Activated CD8-positive, alpha-beta memory T cell treated with anti-CD3 and anti-CD28 coated beads, Interleukin-2, amount 10 ng/mL, durations not matched to agents 7 days and 5 days (primary cell): ENCODE measurements around the gene RASGEF1B. TPM values are rescaled to one million over a fixed set of nuclear protein-coding genes. Genes with fewer than 3 reads are reported as not detected.
"Not testable (repeated sequence)": the region's sequence is repeated elsewhere in the genome, so short reads cannot be mapped to it uniquely, and the experiment has no call there.

Experiments used
- ATAC-seq: fragments of 150-1000 bp; cut with Tn5 transposase; one replicate; pipeline ENCODE4 v1.10.0; 2021; ENCODE audit warnings: moderate library complexity
- CTCF ChIA-PET: fragments of 350-600 bp; sonication (Branson Sonifier 250); formaldehyde crosslinking; loops from one replicate; lab custom pipeline; 2021; ENCODE audit warnings: antibody characterized with exemption; lab: Charles Lee
- DNase-seq: peaks from one replicate; pipeline ENCODE4 v3.0.0-alpha.2; 2020
- H3K27ac Mint-ChIP-seq: one replicate; pipeline ENCODE4 v1.8.0; 2021; ENCODE audit warnings: mild to moderate bottlenecking, mixed read lengths
- H3K27me3 Mint-ChIP-seq: one replicate; pipeline ENCODE4 v1.8.0; 2021; ENCODE audit warnings: mixed read lengths
- H3K36me3 Mint-ChIP-seq: one replicate; pipeline ENCODE4 v1.8.0; 2021; ENCODE audit warnings: mild to moderate bottlenecking, mixed read lengths
- H3K4me1 Mint-ChIP-seq: one replicate; pipeline ENCODE4 v1.8.0; 2021; ENCODE audit warnings: mixed read lengths
- H3K4me3 Mint-ChIP-seq: one replicate; pipeline ENCODE4 v1.8.0; 2021; ENCODE audit warnings: mild to moderate bottlenecking, moderate library complexity, mixed read lengths
- H3K9me3 Mint-ChIP-seq: one replicate; pipeline ENCODE4 v1.8.0; 2022; ENCODE audit warnings: low read depth, mixed read lengths
- total RNA-seq, 2 experiments: library from RNA; stranded (reverse); gene quantifications; one replicate each; pipeline ENCODE4 v1.2.3, GENCODE V29; 2021

Gene RASGEF1B
- total RNA-seq, 2 experiments from 2014 or later = 3.5 to 4.5 TPM

DNA sequence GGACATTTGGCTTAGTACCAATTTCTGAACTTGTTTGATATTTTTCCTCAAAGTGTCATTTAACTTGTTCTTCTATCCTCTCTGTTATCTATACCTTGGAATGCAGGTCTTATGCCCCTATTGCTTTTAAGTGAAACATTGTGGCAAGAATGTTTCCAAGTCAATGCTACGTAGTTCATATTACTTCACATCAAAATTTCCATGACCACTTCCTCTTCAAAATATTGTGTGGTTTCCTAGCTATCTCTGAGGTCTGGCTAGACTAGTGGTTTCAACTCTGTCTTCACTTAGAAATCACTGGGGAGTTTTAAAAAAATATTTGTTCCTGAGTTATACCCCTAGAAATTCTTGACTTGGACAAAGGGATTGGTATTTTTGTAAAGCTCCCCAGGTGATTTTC, 20.2 kb upstream of the RASGEF1B start:
- Mint-ChIP-seq H3K27me3 (no peaks in the 10 kb centered on the region), H3K9me3 (peaks cover 10% of the 10 kb centered on the region), H3K36me3 (peaks cover 21% of the 10 kb centered on the region), H3K4me3 (peak overlapping the region; percentile 3), H3K27ac (peak overlapping the region; percentile 69), H3K4me1 (peaks cover 47% of the 10 kb centered on the region)
- ATAC-seq = peak; percentile 78
- CTCF ChIA-PET = interaction anchor here (1.1 to 4.9 kb wide), 2 partner anchors 21 to 25 kb away, joined by 3 to 41 read pairs; partner anchors contain the start of gene RASGEF1B
- no peak for DNase-seq

DNA sequence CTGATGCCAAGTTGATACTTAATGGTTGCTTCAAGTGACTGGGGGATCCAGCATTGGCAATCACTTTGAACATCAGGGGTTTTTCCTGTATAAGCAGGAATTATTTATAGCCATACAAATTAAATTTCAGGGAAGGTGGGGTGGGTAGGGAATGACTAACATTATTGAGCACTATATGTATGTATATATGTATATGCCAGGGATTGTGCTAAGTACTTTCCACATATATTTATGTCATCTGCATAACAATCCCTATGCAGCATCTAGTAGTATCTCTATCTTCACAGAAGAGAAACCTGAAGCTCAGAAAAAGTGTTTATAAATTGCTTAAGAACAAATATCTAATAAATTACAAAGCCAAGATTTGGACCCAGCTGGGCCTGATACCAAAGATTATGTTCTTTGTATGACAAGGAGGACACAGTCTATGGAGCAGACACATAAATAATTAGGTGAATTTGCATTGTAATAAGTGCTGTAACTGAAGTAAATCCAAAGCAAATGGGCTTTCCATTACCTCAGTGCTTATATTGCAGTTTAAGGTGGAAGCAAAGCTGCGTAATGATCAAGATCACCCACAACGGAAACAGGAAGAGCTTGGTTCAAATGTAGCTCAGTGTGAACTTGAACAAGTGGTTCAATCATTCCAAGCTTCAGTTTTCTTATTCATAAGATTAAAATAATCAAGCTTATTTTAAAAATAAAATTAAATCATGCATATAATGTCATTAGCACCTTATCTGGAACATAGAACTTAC, 18.9 kb upstream of the RASGEF1B start:
- Mint-ChIP-seq H3K27me3 (no peaks in the 10 kb centered on the region), H3K9me3 (peaks cover 10% of the 10 kb centered on the region), H3K36me3 (peaks cover 19% of the 10 kb centered on the region), H3K27ac (no peak overlapping the region), H3K4me1 (peaks cover 44% of the 10 kb centered on the region), H3K4me3 (no peak overlapping the region)
- CTCF ChIA-PET = interaction anchor here (0.7 to 4.9 kb wide), 6 partner anchors 11 to 349 kb away, joined by 3 to 41 read pairs (median 3); partner anchors contain the start of gene RASGEF1B
- DNase-seq (no peak), ATAC-seq (peak; percentile 28)

DNA sequence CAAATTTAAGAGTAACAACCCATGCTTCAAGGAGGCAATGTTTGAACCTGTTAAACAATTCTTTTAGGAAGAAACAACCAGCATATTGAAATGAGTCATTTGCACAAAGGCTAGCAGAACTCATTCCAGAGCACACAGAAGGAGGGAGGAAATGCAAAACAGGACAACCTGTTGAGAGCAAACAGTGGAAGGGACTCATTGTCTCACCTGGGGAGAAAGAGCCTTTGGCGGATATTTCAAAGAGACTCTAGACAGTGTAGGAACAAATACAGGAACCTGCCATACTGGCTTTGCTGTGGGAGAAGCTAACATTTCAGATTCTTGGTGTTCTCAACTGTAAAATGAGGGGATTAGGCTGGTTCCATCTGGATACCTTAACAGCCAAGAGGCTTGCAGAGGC, 14.8 kb upstream of the RASGEF1B start:
- CTCF ChIA-PET = no interaction called here
- Mint-ChIP-seq H3K9me3 (peaks cover 4% of the 10 kb centered on the region), H3K27me3 (no peaks in the 10 kb centered on the region), H3K4me1 (peaks cover 12% of the 10 kb centered on the region), H3K36me3 (peaks cover 9% of the 10 kb centered on the region), H3K27ac (no peak overlapping the region), H3K4me3 (no peak overlapping the region)
- DNase-seq (no peak), ATAC-seq (no peak)

DNA sequence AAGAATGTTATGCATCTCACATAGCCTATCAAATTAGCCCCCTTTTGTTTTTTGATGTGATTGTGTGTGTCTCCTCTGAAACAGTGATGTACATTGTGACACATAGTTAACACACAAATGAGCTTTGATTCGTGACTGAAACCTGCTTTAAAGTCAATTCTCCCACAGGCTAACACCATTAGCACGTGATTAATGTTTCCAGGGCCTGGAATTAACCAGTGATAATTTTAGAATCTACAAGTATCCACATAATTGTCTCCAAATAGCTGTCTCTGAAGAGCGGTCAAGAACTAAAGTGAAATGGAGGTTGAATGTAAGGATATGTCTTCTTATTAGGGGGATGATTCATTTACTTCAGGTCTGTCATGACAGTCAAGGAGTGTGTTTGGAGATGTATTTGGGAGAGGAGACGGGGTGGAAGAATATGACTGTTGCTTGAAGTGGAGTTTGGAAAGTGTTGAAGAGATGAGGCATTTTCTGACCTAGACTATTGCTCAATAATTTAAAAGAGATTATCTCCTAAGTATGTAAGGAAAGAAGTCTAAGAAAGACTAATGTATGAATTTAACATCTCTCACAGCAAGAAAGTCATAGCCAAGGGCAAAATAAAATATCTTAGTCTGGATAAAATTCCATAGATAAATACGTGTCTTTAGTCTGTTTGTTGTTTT, 13.7 kb upstream of the RASGEF1B start:
- CTCF ChIA-PET = interaction anchor here (0.9 kb wide), 1 partner anchor 11 kb away, joined by 3 read pairs; no protein-coding TSS in a partner anchor
- peaks cover 7% of the 10 kb centered on the region for H3K4me1 Mint-ChIP-seq
- peaks cover 5% of the 10 kb centered on the region for H3K36me3 Mint-ChIP-seq

DNA sequence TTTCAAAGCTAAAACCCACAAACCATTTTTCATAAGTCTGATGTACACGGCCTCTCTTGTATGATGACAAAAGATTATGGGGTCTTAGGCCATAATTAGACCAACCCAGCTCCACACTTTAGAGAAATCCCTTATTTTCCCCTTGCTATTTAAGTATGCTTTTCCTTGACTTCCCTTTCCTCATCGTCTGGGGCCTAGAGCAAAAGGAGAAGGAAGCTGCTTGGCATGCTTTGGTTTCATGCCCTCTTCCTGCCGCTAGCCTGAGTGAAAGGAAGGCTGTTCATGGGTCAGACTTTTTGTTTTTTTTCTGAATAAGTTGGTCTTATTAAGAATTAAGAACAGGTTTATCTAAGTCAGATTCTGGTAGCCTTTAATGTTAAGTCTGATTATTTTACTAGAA, 10.6 kb upstream of the RASGEF1B start:
- Mint-ChIP-seq H3K27me3 (peaks cover 9% of the 10 kb centered on the region), H3K36me3 (no peaks in the 10 kb centered on the region), H3K9me3 (no peaks in the 10 kb centered on the region), H3K4me1 (no peaks in the 10 kb centered on the region), H3K27ac (no peak overlapping the region), H3K4me3 (no peak overlapping the region)
- no peak for ATAC-seq
- CTCF ChIA-PET = no interaction called here
- DNase-seq = no peak

More for the DNA sequence above, 13.7 kb upstream of the RASGEF1B start:
- DNase-seq (no peak), ATAC-seq (no peak)
- peaks cover 2% of the 10 kb centered on the region for H3K9me3 Mint-ChIP-seq
- no peak overlapping the region for H3K4me3 Mint-ChIP-seq
- no peak overlapping the region for H3K27ac Mint-ChIP-seq
- H3K27me3 Mint-ChIP-seq = no peaks in the 10 kb centered on the region

DNA sequence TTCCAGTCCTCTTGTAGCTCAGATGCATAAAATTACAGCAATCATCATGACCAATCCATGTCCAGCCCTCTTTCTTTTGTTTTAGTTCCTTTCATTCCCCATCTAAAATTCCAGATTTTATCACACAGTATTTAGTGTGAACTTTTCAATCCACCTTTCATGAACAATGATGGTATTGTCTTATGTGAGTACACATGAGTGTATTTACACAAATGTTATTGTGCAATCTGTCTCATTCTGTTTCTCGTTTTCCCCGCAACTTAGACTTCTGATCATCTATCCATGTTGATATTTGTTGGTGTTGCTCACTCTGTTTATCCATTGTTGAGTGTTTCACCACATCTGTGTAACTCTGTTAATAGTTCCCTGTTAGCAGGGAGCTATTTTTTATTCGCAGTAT, 9.4 kb upstream of the RASGEF1B start:
- H3K4me1 Mint-ChIP-seq = no peaks in the 10 kb centered on the region
- ATAC-seq = no peak
- H3K4me3 Mint-ChIP-seq = no peak overlapping the region
- CTCF ChIA-PET = interaction anchor here (1.4 kb wide), 1 partner anchor 9 kb away, joined by 5 read pairs; the partner anchor contains the start of gene RASGEF1B
- H3K36me3 Mint-ChIP-seq = no peaks in the 10 kb centered on the region
- H3K27me3 Mint-ChIP-seq = peaks cover 18% of the 10 kb centered on the region
- no peak for DNase-seq
- no peaks in the 10 kb centered on the region for H3K9me3 Mint-ChIP-seq
- H3K27ac Mint-ChIP-seq = no peak overlapping the region

DNA sequence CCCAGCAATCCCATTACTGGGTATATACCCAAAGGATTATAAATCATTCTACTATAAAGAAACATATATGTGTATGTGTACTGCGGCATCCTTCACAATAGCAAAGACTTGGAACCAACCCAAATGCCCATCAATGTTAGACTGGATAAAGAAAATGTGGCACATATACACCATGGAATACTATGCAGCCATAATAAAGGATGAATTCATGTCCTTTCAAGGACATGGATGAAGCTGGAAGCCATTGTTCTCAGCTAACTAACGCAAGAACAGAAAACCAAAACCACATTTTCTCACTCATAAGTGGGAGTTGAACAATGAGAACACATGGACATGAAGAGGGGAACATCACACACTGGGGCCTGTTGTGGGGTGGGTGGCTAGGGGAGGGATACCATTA, 7.9 kb upstream of the RASGEF1B start:
- CTCF ChIA-PET = interaction anchor here (1.2 kb wide), 1 partner anchor 11 kb away, joined by 3 read pairs; no protein-coding TSS in a partner anchor
- not testable (repeated sequence) for ATAC-seq

DNA sequence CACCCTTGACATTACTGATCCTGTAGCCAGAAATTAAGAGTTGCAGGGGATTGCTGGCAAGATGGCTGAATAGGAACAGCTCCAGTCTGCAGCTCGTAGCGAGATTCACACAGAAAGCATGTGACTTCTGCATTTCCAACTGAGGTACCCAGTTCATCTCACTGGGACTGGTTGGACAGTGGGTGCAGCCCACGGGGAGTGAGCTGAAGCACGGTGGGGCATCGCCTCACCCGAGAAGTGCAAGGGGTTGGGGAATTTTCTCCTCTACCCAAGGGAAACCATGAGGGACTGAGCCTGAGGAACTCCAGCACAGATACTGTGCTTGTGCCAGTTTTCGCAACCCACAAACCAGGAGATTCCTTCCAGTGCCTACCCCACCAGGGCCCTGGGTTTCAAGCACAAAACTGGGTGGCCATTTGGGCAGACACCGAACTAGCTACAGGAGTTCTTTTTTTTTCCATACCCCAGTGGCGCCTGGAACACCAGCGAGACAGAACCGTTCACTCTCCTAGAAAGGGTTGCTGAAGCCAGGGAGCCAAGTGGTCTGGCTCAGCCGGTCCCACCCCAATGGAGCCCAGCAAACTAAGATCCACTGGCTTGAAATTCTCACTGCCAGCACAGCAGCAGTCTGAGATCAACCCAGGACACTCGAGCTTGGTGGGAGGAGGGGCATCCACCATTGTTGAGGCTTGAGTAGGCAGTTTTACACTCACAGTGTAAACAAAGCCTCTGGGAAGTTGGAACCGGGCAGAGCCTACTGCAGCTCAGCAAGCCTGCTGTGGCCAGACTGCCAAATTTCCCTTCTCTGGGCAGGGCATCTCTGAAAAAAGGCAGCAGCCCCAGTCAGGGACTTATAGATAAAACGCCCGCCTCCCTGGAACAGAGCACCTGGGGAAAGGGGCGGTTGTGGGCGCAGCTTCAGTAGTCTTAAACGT, 1.9 kb upstream of the RASGEF1B start:
- H3K9me3 Mint-ChIP-seq, H3K36me3 Mint-ChIP-seq, H3K4me3 Mint-ChIP-seq, ATAC-seq, H3K27ac Mint-ChIP-seq, DNase-seq: not testable (repeated sequence)
- Mint-ChIP-seq H3K4me1 (peaks cover 25% of the 10 kb centered on the region), H3K27me3 (peaks cover 15% of the 10 kb centered on the region)
- CTCF ChIA-PET = interaction anchor here (1.3 to 4.0 kb wide), 3 partner anchors 17 to 85 kb away, joined by 3 to 41 read pairs (median 8); no protein-coding TSS in a partner anchor

More for the DNA sequence above, 7.9 kb upstream of the RASGEF1B start:
- peaks cover 18% of the 10 kb centered on the region for H3K27me3 Mint-ChIP-seq
- not testable (repeated sequence) for DNase-seq, H3K36me3 Mint-ChIP-seq, H3K4me1 Mint-ChIP-seq, H3K27ac Mint-ChIP-seq, H3K4me3 Mint-ChIP-seq, H3K9me3 Mint-ChIP-seq

DNA sequence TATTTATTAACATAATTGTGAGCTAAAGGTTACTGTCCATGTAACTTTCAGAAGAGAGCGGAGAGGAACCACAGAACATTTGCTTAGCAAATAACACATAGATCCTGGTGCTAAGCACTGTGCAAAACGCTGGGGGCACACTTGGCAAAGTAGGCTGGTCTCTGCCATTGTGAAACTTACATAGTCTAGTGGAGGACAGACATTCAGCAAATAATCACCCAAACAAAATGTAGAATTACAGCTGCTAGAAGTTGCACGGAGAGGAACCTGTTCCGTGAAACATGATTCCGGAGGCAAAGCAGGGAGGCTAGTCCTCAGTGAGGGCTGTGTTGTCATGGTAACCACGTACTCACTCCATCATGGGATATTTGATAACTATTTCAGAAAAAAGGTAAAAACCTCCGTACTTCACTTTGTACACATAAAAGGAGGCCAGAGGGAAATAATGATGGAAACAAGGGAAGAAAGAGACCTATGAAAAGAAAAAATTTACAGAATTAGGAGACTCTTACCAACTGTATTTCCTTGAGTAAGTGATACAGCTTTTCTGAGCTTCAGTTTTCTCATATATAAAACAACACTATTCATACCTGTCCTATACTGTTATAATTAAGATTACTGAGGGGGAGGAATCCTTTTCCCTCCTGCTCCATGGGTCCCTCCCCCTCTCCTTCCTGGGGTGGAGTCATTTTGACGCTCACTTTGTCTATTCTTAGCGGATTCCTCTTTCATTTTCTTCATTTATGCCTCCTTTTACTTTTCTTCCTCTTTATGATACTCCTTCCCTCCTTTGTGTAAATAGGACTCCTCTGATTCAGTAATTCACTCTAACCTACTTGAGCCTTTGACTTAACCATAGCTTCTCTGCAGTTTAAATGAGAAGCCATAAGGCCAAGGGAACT, 825 bp upstream of the RASGEF1B start:
- no peaks in the 10 kb centered on the region for H3K9me3 Mint-ChIP-seq
- peak overlapping the region; percentile 88 for H3K4me3 Mint-ChIP-seq
- peaks cover 26% of the 10 kb centered on the region for H3K4me1 Mint-ChIP-seq
- H3K36me3 Mint-ChIP-seq = no peaks in the 10 kb centered on the region
- DNase-seq (peak; percentile 62), ATAC-seq (peak; percentile 34)
- H3K27ac Mint-ChIP-seq = peak overlapping the region; percentile 83
- CTCF ChIA-PET = interaction anchor here (0.7 to 4.0 kb wide), 14 partner anchors 9 to 812 kb away, joined by 3 to 41 read pairs (median 4); no protein-coding TSS in a partner anchor
- peaks cover 11% of the 10 kb centered on the region for H3K27me3 Mint-ChIP-seq

DNA sequence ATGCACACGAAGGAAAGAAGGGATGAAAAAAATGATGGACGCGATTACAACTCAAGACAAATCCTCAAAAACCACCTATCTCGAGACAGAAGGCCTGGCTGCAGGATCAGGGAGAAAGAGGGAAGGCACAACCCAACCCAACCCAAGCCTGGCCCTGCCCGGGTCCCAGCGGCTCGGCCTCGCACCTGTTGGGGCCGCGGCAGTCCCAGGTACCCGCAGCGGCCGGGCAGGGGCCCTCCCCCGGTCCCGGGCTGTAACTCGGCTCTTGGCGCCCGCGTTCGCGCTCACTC, 464 bp downstream of the RASGEF1B start:
- H3K27me3 Mint-ChIP-seq = peaks cover 2% of the 10 kb centered on the region
- no peaks in the 10 kb centered on the region for H3K9me3 Mint-ChIP-seq
- DNase-seq (no peak), ATAC-seq (no peak)
- no peaks in the 10 kb centered on the region for H3K36me3 Mint-ChIP-seq
- H3K4me3 Mint-ChIP-seq = peak overlapping the region; percentile 88
- CTCF ChIA-PET = interaction anchor here (0.6 to 8.5 kb wide), 16 partner anchors 10 to 449 kb away, joined by 3 to 101 read pairs (median 5); no protein-coding TSS in a partner anchor
- peaks cover 26% of the 10 kb centered on the region for H3K4me1 Mint-ChIP-seq
- peak overlapping the region; percentile 78 for H3K27ac Mint-ChIP-seq

DNA sequence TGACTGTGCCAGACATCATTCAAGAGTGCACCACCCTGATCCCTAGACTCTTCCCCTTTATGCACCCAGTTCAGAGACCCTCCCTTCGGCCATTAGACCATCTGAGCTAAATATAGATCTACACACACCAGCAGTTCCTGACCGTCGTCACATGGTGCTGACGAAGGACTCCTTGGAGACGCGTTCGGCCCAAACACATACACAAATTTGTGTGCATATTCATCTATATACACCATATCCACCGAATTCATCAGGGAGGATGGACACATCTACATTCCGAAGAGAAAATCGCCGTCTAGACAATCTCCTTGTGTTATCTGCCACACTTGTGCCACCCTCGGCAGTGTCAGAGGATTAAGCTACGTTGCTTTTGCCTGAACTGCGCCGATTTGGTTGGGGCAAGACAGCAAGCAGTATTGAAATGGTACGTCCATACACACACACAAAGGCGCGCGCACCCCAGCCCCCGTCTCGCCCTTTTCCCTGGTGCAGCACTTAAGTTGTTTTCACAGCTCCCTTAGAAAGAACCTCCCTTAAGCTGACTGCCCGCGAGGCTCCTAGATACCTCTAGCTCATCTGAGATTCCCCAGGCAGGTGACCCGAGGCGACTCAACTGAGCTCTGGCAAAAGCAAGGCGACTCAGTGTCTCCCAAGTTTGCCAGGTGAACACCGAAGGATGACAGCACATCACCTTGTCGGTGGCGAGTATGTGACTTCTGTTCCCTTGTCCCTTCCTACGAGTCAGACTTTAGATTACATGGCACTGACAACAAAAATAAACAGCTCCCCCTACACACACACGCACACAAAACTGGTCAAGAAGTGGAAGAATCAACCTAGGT, 1.0 kb downstream of the RASGEF1B start:
- Mint-ChIP-seq H3K27ac (peak overlapping the region; percentile 78), H3K9me3 (no peaks in the 10 kb centered on the region), H3K36me3 (no peaks in the 10 kb centered on the region), H3K27me3 (peaks cover 2% of the 10 kb centered on the region), H3K4me3 (peak overlapping the region; percentile 88), H3K4me1 (peaks cover 26% of the 10 kb centered on the region)
- CTCF ChIA-PET = interaction anchor here (0.6 to 8.5 kb wide), 12 partner anchors 20 to 449 kb away, joined by 3 to 101 read pairs (median 4); no protein-coding TSS in a partner anchor
- ATAC-seq (no peak), DNase-seq (peak; percentile 49)
